Tibial nerve (tissue), 4 donors: ENCODE results near the gene BCKDHB. TPM values are rescaled to one million over a fixed set of nuclear protein-coding genes. Genes with fewer than 3 reads are reported as not detected.

ENCODE experiments used
- DNase-seq, 2 donors: peaks; one replicate each; pipeline ENCODE4 v3.0.0-alpha.2; 2019; ENCODE audit warnings: low spot score in 2 of 2
- H3K27ac ChIP-seq, 4 donors: fragments of 200-600 bp; sonication (generic) in 3 of 4; one replicate each; pipeline ENCODE4 v1.5.1; 2017 to 2019; ENCODE audit warnings: mild to moderate bottlenecking in 1 of 4
- H3K27me3 ChIP-seq, 2 donors: fragments of 200-600 bp; sonication (generic) in 1 of 2; one replicate each; pipeline versions ENCODE4 v1.5.1 to v1.6.0; 2017 to 2019
- H3K36me3 ChIP-seq, 3 donors: fragments of 200-600 bp; sonication (generic); one replicate each; pipeline ENCODE4 v1.5.1; 2018 to 2019
- H3K4me1 ChIP-seq, 4 donors: fragments of 200-600 bp; sonication (generic) in 3 of 4; one replicate each; pipeline ENCODE4 v1.5.1; 2017 to 2019
- H3K4me3 ChIP-seq, 4 donors: fragments of 200-600 bp; sonication (generic) in 3 of 4; one replicate each; pipeline ENCODE4 v1.5.1; 2017 to 2019; ENCODE audit warnings: mild to moderate bottlenecking in 1 of 4, moderate library complexity in 1 of 4
- H3K9me3 ChIP-seq, 4 donors: fragments of 200-600 bp; sonication (generic) in 3 of 4; one replicate each; pipeline ENCODE4 v1.5.1; 2017 to 2019
- EP300 ChIP-seq, 2 donors: sonication (generic); formaldehyde crosslinking; IDR thresholded peaks; one replicate each; pipeline ENCODE4 v1.6.1; 2017; ENCODE audit warnings: antibody characterized with exemption in 2 of 2, mild to moderate bottlenecking in 1 of 2
- POLR2A ChIP-seq, 2 donors: fragments of 450-650 bp; IDR thresholded peaks; one replicate each; pipeline ENCODE4 v1.6.1; 2017; ENCODE audit warnings: antibody characterized with exemption in 2 of 2, mild to moderate bottlenecking in 2 of 2, moderate library complexity in 2 of 2
- WGBS, 2 donors: methylation state at CpG; one replicate each; pipeline ENCODE4 v1.1.5; 2018; 5-methylcytosine and 5-hydroxymethylcytosine counted together
- total RNA-seq, 4 donors: library from RNA; depleted of rRNA; stranded (reverse); fragments of >200 nt; gene quantifications; one replicate each; pipeline ENCODE4 v1.1.0, GENCODE V29; 2016
- TF ChIP-seq, protein P1 (sequence below), 5 experiments: fragments of 200-600 bp in 3 of 5; fragments of 450-650 bp in 2 of 5; sonication (generic) in 3 of 5; IDR thresholded peaks; one replicate each; pipeline ENCODE4 v1.5.1; 2016 to 2019; ENCODE audit warnings: antibody characterized with exemption in 5 of 5, mild to moderate bottlenecking in 3 of 5, moderate library complexity in 2 of 5

The BCKDHB gene
- total RNA-seq, 4 donors from 2014 or later = 13.5 to 28.7 (median 23.4) TPM

DNA sequence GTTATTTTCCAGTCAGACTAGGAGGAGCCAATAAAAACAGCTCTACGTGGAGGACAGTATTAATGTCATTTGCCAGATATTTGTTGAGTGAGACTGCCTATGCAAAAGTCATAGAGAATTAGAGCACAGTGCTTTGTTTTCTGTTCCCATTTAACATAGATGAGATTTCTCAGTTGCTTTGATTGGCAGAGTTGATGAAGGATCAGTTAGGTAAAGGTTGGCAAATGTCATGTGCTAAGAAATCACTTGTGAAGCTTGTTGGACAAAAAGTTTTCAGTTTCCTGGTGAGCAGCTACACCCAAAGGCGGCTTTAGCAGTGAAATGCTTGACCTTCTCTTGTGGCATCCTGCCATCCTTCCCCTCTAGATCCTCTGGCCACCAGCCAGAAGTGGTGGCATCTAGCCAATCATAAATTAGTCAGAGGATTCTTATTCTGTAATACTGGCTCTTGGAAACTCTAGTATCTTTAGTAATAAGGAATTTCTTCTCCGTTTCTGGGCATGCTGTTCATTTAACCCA lies 37.0 kb downstream of the BCKDHB start:
- Histone ChIP-seq H3K27me3 (no peaks in the 10 kb centered on the region), H3K36me3 (peaks cover 0 to 12% (median 0%) of the 10 kb centered on the region in 3 donors), H3K27ac (peak overlapping the region in 3 of 4 donors; percentile 52 to 82 (median 57)), H3K4me3 (no peak overlapping the region), H3K4me1 (peaks cover 0 to 39% (median 22%) of the 10 kb centered on the region in 4 donors), H3K9me3 (no peaks in the 10 kb centered on the region)
- WGBS, 2 donors = 9 to 12% methylated on average over 3 of the region's 3 CpGs
- TF ChIP-seq, protein P1, sequence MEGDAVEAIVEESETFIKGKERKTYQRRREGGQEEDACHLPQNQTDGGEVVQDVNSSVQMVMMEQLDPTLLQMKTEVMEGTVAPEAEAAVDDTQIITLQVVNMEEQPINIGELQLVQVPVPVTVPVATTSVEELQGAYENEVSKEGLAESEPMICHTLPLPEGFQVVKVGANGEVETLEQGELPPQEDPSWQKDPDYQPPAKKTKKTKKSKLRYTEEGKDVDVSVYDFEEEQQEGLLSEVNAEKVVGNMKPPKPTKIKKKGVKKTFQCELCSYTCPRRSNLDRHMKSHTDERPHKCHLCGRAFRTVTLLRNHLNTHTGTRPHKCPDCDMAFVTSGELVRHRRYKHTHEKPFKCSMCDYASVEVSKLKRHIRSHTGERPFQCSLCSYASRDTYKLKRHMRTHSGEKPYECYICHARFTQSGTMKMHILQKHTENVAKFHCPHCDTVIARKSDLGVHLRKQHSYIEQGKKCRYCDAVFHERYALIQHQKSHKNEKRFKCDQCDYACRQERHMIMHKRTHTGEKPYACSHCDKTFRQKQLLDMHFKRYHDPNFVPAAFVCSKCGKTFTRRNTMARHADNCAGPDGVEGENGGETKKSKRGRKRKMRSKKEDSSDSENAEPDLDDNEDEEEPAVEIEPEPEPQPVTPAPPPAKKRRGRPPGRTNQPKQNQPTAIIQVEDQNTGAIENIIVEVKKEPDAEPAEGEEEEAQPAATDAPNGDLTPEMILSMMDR (IDR thresholded peaks at IDR 0.05) = no peak
- TF ChIP-seq EP300 (IDR thresholded peaks at IDR 0.05) = peak in 1 of 2 donors; percentile 52
- peak; percentile 78 to 85 for DNase-seq

DNA sequence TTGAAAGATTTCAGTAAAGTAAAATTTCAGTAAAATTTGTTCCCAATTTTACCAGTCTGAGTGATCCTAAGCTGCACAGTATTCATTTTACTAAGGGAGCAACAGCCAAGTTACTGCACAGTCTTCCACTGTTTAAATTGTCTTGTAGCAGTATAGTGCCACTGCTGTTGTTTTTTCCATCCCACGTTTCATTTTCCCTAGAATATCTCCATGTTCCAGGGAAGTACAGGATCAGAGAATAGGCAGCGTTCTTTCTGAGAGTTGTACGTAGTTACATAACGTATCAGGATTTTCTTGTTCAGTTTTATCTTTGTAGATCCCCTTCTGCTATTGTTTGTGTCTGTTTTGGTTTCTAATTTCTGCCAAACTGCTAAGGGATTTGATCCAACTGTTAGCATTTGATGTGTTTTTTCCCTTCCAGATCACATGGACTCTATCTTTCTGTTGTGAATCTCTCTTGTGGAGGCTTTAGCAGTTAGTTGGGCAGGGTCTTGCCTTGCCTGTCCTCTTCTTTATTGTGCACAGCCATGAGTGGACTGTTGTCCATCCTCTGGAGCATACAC lies 38.4 kb downstream of the BCKDHB start:
- Histone ChIP-seq H3K27ac (no peak overlapping the region), H3K4me1 (peaks cover 0 to 39% (median 22%) of the 10 kb centered on the region in 4 donors), H3K4me3 (no peak overlapping the region), H3K36me3 (peaks cover 0 to 17% (median 0%) of the 10 kb centered on the region in 3 donors), H3K9me3 (no peaks in the 10 kb centered on the region), H3K27me3 (no peaks in the 10 kb centered on the region)
- DNase-seq = no peak
- TF ChIP-seq, protein P1 (IDR thresholded peaks at IDR 0.05) = no peak
- TF ChIP-seq EP300 (IDR thresholded peaks at IDR 0.05) = no peak
- no peak for TF ChIP-seq POLR2A (IDR thresholded peaks at IDR 0.05)
- 28 to 30% methylated on average over 4 of the region's 4 CpGs for WGBS, 2 donors

DNA sequence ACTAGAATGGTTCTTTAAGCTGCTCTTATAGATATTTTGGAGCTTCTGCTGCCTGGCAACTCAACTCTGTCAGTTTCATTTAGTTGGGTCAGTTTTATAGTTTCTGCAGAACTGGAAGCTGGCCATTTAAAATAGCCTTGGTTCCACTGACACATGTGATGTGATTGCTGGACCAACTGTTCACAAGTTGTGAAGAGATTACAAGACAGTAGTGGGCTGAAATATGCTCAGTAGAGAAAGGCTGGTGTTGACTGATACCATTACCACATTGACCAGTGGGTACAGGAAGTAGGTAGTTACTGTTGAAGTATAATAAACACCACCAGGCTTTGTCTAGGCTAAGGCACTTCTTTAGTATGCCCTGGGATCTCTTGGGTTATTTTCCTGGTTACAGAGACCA lies 39.0 kb downstream of the BCKDHB start:
- H3K4me3 ChIP-seq = no peak overlapping the region
- DNase-seq = no peak
- H3K4me1 ChIP-seq = peaks cover 0 to 39% (median 22%) of the 10 kb centered on the region in 4 donors
- no peak overlapping the region for H3K27ac ChIP-seq
- TF ChIP-seq POLR2A (IDR thresholded peaks at IDR 0.05) (no peak), EP300 (IDR thresholded peaks at IDR 0.05) (no peak)
- TF ChIP-seq, protein P1 (IDR thresholded peaks at IDR 0.05) = no peak
- no peaks in the 10 kb centered on the region for H3K9me3 ChIP-seq
- H3K36me3 ChIP-seq = peaks cover 0 to 17% (median 0%) of the 10 kb centered on the region in 3 donors
- H3K27me3 ChIP-seq = no peaks in the 10 kb centered on the region

DNA sequence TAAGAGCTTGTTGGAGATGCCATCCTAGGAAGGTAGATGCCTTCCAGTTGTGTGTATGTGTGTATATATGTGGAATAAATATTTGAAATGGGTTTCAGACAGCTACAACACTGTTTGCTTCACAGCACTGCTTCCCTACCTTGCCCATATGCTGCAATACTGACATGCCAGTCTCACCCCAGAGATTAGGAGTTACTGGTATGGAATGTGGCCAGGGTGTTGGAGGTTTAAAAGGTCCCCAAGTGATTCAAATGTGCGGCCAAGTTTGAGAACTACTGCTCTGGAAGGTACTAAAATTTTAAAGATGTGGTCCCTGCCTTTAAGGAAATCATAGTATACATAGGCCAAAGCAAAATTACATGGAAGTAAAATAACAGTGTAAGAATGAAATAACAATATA lies 39.5 kb downstream of the BCKDHB start:
- no peak for DNase-seq
- TF ChIP-seq POLR2A (IDR thresholded peaks at IDR 0.05) (no peak), EP300 (IDR thresholded peaks at IDR 0.05) (no peak)
- TF ChIP-seq, protein P1 (IDR thresholded peaks at IDR 0.05) = no peak
- no peaks in the 10 kb centered on the region for H3K9me3 ChIP-seq
- peaks cover 0 to 17% (median 0%) of the 10 kb centered on the region in 3 donors for H3K36me3 ChIP-seq
- no peak overlapping the region for H3K27ac ChIP-seq
- no peak overlapping the region for H3K4me3 ChIP-seq
- WGBS, 2 donors = 78 to 79% methylated on average over 1 of the region's 1 CpG
- H3K27me3 ChIP-seq = no peaks in the 10 kb centered on the region
- H3K4me1 ChIP-seq = peaks cover 0 to 39% (median 22%) of the 10 kb centered on the region in 4 donors

DNA sequence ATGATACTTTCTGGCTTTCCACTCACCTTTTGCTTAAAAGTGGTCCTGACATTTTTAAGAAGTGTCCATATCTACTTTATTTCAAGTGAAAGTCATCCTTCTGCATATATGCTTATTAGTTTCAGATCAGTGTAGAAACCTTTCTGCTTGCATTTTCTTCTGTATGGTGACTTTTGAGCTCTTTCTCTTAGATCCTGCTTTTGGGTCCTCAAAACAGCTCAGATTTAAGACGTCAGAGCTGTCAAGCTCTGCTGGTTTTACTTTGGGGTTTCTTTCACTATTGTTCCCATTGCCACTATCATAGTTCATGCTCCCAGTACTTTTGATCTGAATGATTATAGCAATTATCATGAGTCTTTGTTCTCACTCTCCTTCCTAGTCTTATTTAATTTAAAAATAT lies 41.7 kb downstream of the BCKDHB start:
- TF ChIP-seq EP300 (IDR thresholded peaks at IDR 0.05) = no peak
- no peak for TF ChIP-seq POLR2A (IDR thresholded peaks at IDR 0.05)
- TF ChIP-seq, protein P1 (IDR thresholded peaks at IDR 0.05) = no peak
- no peak overlapping the region for H3K27ac ChIP-seq
- 48 to 57% methylated on average over 1 of the region's 1 CpG for WGBS, 2 donors

More for the DNA sequence above, 41.7 kb downstream of the BCKDHB start:
- Histone ChIP-seq H3K4me3 (no peak overlapping the region), H3K27me3 (no peaks in the 10 kb centered on the region), H3K36me3 (peaks cover 0 to 25% (median 0%) of the 10 kb centered on the region in 3 donors), H3K9me3 (no peaks in the 10 kb centered on the region), H3K4me1 (peaks cover 0 to 26% (median 14%) of the 10 kb centered on the region in 4 donors)
- DNase-seq = no peak
